ENCODE results near the gene SYNPO2L.

The SYNPO2L gene

DNA sequence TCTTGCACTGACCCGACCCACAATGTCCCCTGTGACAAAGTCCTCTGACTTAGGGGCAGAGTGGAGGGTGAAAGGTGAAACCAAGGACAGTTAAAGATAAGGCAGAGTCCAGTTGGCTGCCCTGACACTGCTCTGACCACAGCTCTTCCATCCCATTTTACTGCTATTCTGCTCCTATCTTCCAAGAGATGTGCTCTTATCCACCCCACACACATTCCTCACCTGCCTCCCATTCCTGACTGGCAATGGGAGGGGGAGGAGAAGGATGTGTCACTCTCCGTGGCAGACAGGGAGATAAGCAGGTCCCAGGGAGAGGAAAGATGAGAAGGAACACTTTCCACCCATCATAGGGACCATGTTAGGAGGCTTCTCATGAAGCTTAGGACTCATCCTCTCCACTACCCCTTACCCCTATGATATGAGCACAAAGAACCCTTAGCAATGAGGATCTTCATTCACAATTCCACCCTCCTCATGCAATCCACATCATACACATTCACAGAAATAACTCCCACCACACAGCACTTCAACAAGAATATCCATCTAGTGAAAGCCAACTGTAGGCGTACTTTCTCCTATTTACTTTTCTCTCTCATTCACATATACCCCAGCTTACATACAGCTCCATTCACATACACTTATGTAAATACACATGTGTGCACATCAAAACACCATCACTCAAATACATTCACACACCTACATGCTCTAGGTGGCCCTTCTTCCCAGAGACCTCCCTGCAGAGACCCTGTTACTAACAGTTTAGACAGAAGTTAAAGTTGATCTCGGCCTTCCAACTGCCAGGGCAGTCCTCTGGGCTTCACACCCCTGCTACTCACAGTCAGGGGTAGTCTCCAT, 6.6 kb downstream of the SYNPO2L start:
- H3K27me3 ChIP-seq (ENCODE audit: control insufficient read depth in 1 of 2, insufficient read depth in 2 of 2, low read length in 2 of 2), result no peaks in the 10 kb centered on the region
- no peak overlapping the region for H3K4me3 ChIP-seq (ENCODE audit: low read depth in 1 of 2, low read length in 2 of 2)
- no peak overlapping the region for H3K27ac ChIP-seq (ENCODE audit: low read depth, low read length)
- H3K4me1 ChIP-seq (ENCODE audit: control insufficient read depth in 1 of 2, insufficient read depth in 2 of 2, low read length in 2 of 2), result peaks cover 5 to 7% of the 10 kb centered on the region in 2 donors
- no peaks in the 10 kb centered on the region for H3K36me3 ChIP-seq (ENCODE audit: control insufficient read depth in 1 of 2, insufficient read depth in 2 of 2, low read length in 2 of 2)
- no peak overlapping the region for H3K9ac ChIP-seq (ENCODE audit: low read depth in 1 of 2, low read length in 2 of 2)
- H3K9me3 ChIP-seq (ENCODE audit: control insufficient read depth in 1 of 2, low read length in 2 of 2), result no peaks in the 10 kb centered on the region

DNA sequence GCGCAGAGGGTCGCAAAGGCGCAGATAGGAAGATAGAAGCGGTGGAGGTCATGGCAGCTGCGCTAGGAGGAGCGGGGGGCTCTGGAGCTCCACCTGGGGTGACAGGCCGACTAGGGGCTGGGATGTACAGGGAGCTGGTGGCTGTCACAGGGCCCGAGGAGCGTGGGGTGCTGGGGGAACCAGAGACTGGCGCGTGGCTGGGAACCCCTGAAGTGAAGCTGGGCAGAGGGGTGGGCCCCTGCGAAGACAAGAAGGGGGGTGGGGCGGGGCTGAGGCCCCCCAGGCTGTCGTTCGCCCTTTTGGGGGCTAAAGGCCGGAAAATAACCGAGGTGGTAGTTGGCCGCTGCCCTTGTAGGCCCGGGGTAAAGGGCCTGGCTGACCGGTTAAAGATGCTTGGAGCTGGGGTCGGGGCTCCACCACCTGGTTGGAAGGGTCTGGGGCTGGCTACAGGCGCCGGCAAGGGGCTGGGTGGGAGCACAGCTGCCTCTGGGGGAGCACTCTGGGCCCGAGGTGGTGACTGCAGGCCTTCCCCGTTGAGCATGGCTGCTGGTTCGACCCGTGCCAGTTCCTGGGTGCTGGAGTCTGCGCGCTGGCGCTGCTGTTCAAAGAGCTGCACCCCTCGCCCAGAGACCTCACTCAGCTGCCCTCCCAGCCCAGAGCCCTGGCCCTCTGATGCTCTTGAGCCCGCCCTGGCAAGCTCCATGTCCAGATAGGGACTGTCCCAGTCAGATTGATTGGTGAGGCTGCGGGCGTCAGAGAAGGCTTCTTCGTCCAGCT, 7.8 kb downstream of the SYNPO2L start:
- Histone ChIP-seq H3K36me3 (ENCODE audit: control insufficient read depth in 1 of 2, insufficient read depth in 2 of 2, low read length in 2 of 2) (no peaks in the 10 kb centered on the region), H3K27ac (ENCODE audit: low read depth, low read length) (no peak overlapping the region), H3K27me3 (ENCODE audit: control insufficient read depth in 1 of 2, insufficient read depth in 2 of 2, low read length in 2 of 2) (no peaks in the 10 kb centered on the region), H3K4me1 (ENCODE audit: control insufficient read depth in 1 of 2, insufficient read depth in 2 of 2, low read length in 2 of 2) (peaks cover 5 to 7% of the 10 kb centered on the region in 2 donors), H3K9ac (ENCODE audit: low read depth in 1 of 2, low read length in 2 of 2) (peak overlapping the region; percentile 58 to 63), H3K4me3 (ENCODE audit: low read depth in 1 of 2, low read length in 2 of 2) (peak overlapping the region; percentile 74 to 83), H3K9me3 (ENCODE audit: control insufficient read depth in 1 of 2, low read length in 2 of 2) (no peaks in the 10 kb centered on the region)

DNA sequence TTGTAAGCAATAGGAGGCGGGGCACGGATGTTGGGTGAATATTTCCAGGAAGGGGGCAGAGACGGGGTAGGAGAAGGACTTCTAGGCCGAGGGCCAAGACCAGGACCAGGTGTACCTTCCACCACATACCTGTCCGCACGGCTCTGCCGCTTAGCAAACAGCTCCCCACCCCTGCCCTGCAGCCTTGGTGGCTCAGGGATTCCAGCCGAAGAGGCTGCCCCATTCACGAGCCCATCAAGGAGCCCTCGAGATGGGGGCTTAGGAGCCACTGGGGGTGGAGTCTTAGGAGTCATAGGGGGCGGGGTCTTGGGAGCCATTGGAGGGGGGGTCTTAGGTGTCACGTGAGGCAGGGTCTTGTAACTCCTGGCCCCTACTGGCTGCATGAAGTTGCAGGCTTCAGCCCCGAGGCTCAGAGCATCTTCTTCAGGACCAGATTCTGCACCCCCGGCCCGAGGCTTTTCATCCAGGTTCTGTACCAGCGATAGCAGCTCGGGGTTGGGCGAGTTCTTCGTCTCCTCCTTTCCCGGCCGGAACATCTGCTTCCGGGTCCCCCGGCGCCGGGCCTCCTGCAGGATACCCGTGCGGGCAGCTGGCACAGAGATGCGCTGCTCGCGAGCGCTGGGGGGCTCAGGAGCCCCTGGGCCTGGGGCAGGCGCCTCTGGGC, 8.5 kb downstream of the SYNPO2L start:
- Histone ChIP-seq H3K27ac (ENCODE audit: low read depth, low read length) (no peak overlapping the region), H3K4me1 (ENCODE audit: control insufficient read depth in 1 of 2, insufficient read depth in 2 of 2, low read length in 2 of 2) (peaks cover 5 to 7% of the 10 kb centered on the region in 2 donors), H3K9me3 (ENCODE audit: control insufficient read depth in 1 of 2, low read length in 2 of 2) (no peaks in the 10 kb centered on the region), H3K9ac (ENCODE audit: low read depth in 1 of 2, low read length in 2 of 2) (peak overlapping the region; percentile 58 to 63), H3K4me3 (ENCODE audit: low read depth in 1 of 2, low read length in 2 of 2) (peak overlapping the region; percentile 74 to 83), H3K27me3 (ENCODE audit: control insufficient read depth in 1 of 2, insufficient read depth in 2 of 2, low read length in 2 of 2) (no peaks in the 10 kb centered on the region), H3K36me3 (ENCODE audit: control insufficient read depth in 1 of 2, insufficient read depth in 2 of 2, low read length in 2 of 2) (no peaks in the 10 kb centered on the region)

DNA sequence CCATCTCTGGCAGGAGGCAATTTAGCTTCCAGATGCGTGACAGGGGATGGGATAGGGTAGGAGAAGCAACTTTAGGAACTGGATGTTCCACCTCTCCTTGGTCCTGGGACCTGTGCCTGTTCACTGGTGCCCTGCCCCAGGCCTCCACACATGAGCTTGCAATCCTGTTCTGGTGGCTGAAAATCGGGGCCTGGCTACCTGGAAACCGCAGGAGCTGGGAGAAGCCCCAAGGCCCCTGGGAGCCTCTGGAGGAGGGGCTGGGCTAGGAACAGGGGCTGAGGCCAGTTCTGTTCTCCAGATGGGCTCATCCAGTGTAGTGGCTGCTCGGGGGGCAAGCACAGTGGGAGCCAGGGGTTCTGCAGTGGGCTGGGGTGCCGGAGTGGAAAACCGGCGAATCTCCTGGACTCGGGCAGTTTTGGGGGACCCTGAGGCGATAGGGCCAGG, 9.2 kb downstream of the SYNPO2L start:
- Histone ChIP-seq H3K27ac (ENCODE audit: low read depth, low read length) (no peak overlapping the region), H3K9me3 (ENCODE audit: control insufficient read depth in 1 of 2, low read length in 2 of 2) (no peaks in the 10 kb centered on the region), H3K27me3 (ENCODE audit: control insufficient read depth in 1 of 2, insufficient read depth in 2 of 2, low read length in 2 of 2) (no peaks in the 10 kb centered on the region), H3K9ac (ENCODE audit: low read depth in 1 of 2, low read length in 2 of 2) (no peak overlapping the region), H3K36me3 (ENCODE audit: control insufficient read depth in 1 of 2, insufficient read depth in 2 of 2, low read length in 2 of 2) (no peaks in the 10 kb centered on the region), H3K4me1 (ENCODE audit: control insufficient read depth in 1 of 2, insufficient read depth in 2 of 2, low read length in 2 of 2) (peaks cover 5 to 7% of the 10 kb centered on the region in 2 donors), H3K4me3 (ENCODE audit: low read depth in 1 of 2, low read length in 2 of 2) (no peak overlapping the region)

DNA sequence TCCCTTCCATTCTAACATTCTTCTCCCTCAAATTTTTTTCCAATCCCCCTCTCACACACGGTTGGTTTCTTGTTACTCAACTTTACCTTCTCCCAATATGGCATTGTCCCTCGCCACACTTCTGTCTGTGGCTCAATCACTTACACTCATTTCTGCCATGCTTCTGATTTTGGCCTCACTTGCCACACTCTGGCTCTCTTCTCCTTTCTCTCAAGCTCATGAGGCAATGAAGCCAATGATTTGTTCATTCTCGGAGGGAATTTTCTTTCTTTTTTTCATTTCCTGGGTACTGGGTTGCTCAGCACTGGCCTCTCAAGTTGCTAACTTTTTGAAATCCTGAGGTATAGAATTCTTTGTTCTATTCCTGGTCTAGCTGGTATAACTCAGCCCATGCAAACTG, 10.6 kb downstream of the SYNPO2L start:
- Histone ChIP-seq H3K27me3 (ENCODE audit: control insufficient read depth in 1 of 2, insufficient read depth in 2 of 2, low read length in 2 of 2) (no peaks in the 10 kb centered on the region), H3K4me3 (ENCODE audit: low read depth in 1 of 2, low read length in 2 of 2) (no peak overlapping the region), H3K9ac (ENCODE audit: low read depth in 1 of 2, low read length in 2 of 2) (no peak overlapping the region), H3K36me3 (ENCODE audit: control insufficient read depth in 1 of 2, insufficient read depth in 2 of 2, low read length in 2 of 2) (no peaks in the 10 kb centered on the region), H3K4me1 (ENCODE audit: control insufficient read depth in 1 of 2, insufficient read depth in 2 of 2, low read length in 2 of 2) (peaks cover 5 to 7% of the 10 kb centered on the region in 2 donors), H3K27ac (ENCODE audit: low read depth, low read length) (no peak overlapping the region), H3K9me3 (ENCODE audit: control insufficient read depth in 1 of 2, low read length in 2 of 2) (no peaks in the 10 kb centered on the region)

DNA sequence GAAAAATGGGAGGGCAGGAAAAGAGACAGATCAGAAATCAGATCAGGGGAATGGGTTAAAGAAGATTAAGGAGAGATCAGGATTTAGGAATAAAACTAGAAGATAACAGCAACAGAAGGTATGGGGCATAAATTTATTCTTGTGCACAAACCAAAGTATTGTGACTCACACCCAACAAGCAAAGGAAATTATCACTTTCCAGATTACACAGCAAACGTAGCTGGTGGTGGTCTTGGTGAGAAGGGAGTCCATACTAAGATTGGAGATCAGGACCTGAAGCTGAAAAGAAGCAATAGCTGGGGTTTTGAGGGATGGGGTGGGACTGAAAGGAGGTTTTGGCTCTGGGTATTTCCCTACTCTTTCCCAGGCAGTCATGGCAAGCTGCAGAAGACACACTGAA, 11.1 kb downstream of the SYNPO2L start:
- Histone ChIP-seq H3K27ac (ENCODE audit: low read depth, low read length) (no peak overlapping the region), H3K9ac (ENCODE audit: low read depth in 1 of 2, low read length in 2 of 2) (no peak overlapping the region), H3K9me3 (ENCODE audit: control insufficient read depth in 1 of 2, low read length in 2 of 2) (no peaks in the 10 kb centered on the region), H3K4me3 (ENCODE audit: low read depth in 1 of 2, low read length in 2 of 2) (no peak overlapping the region), H3K4me1 (ENCODE audit: control insufficient read depth in 1 of 2, insufficient read depth in 2 of 2, low read length in 2 of 2) (peaks cover 5 to 7% of the 10 kb centered on the region in 2 donors), H3K27me3 (ENCODE audit: control insufficient read depth in 1 of 2, insufficient read depth in 2 of 2, low read length in 2 of 2) (no peaks in the 10 kb centered on the region), H3K36me3 (ENCODE audit: control insufficient read depth in 1 of 2, insufficient read depth in 2 of 2, low read length in 2 of 2) (no peaks in the 10 kb centered on the region)

DNA sequence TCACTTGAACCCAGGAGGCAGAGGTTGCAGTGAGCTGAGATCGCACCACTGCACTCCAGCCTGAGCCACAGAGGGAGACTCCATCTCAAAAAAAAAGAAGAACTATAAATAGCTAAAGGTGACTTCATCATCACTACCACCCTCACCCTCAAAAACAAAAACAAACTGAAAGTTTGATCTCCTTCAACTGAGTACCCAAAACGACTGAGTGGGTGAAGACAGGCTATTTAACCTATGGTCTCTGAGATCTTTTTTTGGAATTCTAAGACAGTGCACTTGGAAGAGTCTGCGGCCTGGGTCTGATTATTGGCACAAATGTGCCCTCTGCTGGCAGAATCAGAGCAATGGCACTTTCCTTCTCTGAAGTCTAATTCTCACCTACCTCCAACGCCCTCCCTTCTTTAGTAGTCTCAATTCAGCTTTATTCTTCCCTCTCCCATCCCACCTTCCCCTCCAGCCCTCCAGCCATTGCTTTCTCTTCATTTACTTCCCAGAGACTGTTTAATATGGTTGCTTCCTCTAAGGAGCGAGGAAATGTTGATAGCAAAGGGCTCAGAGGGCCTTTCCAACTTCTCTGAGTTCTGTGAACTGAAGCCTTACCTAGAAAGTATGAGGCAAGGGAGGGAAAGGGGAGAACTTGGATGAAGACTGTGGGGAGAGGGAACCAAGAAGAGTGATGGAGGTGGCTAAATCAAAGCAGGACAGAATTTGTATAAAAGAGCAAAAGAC, 11.7 kb downstream of the SYNPO2L start:
- Histone ChIP-seq H3K27ac (ENCODE audit: low read depth, low read length) (no peak overlapping the region), H3K4me1 (ENCODE audit: control insufficient read depth in 1 of 2, insufficient read depth in 2 of 2, low read length in 2 of 2) (peaks cover 5 to 7% of the 10 kb centered on the region in 2 donors), H3K9me3 (ENCODE audit: control insufficient read depth in 1 of 2, low read length in 2 of 2) (no peaks in the 10 kb centered on the region), H3K27me3 (ENCODE audit: control insufficient read depth in 1 of 2, insufficient read depth in 2 of 2, low read length in 2 of 2) (no peaks in the 10 kb centered on the region), H3K36me3 (ENCODE audit: control insufficient read depth in 1 of 2, insufficient read depth in 2 of 2, low read length in 2 of 2) (no peaks in the 10 kb centered on the region), H3K9ac (ENCODE audit: low read depth in 1 of 2, low read length in 2 of 2) (no peak overlapping the region), H3K4me3 (ENCODE audit: low read depth in 1 of 2, low read length in 2 of 2) (no peak overlapping the region)

DNA sequence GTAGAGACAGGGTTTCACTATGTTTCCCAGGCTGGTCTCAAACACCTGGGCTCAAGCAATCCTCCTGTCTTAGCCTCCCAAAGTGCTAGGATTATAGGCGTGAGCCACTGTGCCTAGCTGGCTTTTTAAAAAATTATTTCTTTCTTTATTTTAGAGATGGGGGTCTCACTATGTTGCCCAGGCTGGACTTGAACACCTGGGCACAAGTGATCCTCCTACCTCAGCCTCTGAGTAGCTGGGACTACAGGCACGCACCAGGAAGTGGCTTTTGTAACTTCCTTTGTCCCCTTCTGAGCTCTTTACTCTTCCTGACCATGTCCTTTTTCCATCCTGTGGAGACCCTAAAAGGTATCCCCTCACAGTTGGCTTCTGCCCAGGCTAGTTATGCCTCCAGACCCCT, 12.5 kb downstream of the SYNPO2L start:
- Histone ChIP-seq H3K4me1 (ENCODE audit: control insufficient read depth in 1 of 2, insufficient read depth in 2 of 2, low read length in 2 of 2) (peaks cover under 1 to 7% of the 10 kb centered on the region in 2 donors), H3K9me3 (ENCODE audit: control insufficient read depth in 1 of 2, low read length in 2 of 2) (no peaks in the 10 kb centered on the region), H3K36me3 (ENCODE audit: control insufficient read depth in 1 of 2, insufficient read depth in 2 of 2, low read length in 2 of 2) (no peaks in the 10 kb centered on the region), H3K9ac (ENCODE audit: low read depth in 1 of 2, low read length in 2 of 2) (no peak overlapping the region), H3K4me3 (ENCODE audit: low read depth in 1 of 2, low read length in 2 of 2) (no peak overlapping the region), H3K27ac (ENCODE audit: low read depth, low read length) (no peak overlapping the region), H3K27me3 (ENCODE audit: control insufficient read depth in 1 of 2, insufficient read depth in 2 of 2, low read length in 2 of 2) (no peaks in the 10 kb centered on the region)

DNA sequence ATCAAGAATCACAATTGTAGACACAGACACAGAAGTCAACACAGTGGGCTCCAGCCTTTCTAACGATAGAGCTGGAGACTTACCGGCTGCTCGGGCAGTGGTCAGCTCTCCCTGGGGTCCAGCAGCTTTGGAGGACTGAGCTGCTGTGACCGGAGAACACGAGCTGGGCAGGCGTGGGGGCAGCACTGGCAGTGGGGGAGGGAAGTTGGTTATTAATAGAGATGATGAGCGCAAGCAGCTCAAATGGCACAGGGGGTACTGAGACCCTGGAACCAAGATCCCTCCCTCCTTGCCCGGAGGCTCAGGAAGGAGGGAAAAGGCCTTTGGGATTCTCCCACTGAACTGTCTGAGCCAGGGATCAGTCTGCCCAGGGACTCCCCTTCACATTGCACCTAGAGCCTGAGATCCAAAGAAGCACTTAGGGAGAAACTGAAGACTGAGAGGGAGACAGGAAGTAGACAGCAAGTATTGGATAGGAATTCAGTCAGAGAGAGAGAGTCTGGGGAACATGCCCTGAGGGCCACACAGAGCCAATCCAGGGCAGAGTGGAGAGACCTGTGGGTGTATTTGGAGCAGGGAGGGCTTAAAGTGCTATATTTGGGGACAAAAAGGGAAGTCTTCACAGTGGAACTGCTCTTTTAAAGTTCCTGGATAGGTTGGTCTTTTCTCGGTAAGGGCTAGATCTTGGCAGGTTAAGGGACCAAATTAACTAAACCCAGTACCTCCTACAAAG, 14.3 kb downstream of the SYNPO2L start, which contains the start of gene MYOZ1:
TSS of gene MYOZ1 (minus strand) at position 147 of the 733 bp plus-strand sequence. CDS start 1,457 bp downstream, outside the sequence.
- Histone ChIP-seq H3K36me3 (ENCODE audit: control insufficient read depth in 1 of 2, insufficient read depth in 2 of 2, low read length in 2 of 2) (no peaks in the 10 kb centered on the region), H3K27me3 (ENCODE audit: control insufficient read depth in 1 of 2, insufficient read depth in 2 of 2, low read length in 2 of 2) (no peaks in the 10 kb centered on the region), H3K4me1 (ENCODE audit: control insufficient read depth in 1 of 2, insufficient read depth in 2 of 2, low read length in 2 of 2) (no peaks in the 10 kb centered on the region), H3K9me3 (ENCODE audit: control insufficient read depth in 1 of 2, low read length in 2 of 2) (no peaks in the 10 kb centered on the region), H3K9ac (ENCODE audit: low read depth in 1 of 2, low read length in 2 of 2) (no peak within 1 kb of the TSS), H3K4me3 (ENCODE audit: low read depth in 1 of 2, low read length in 2 of 2) (no peak within 1 kb of the TSS), H3K27ac (ENCODE audit: low read depth, low read length) (no peak within 1 kb of the TSS)
